SHP77 treated with DMSO at 0.1 percent for 48 hours (cell line): ENCODE measurements around the gene GPAT3.
A peak's percentile ranks its signal among the peaks of the same experiment; 100 is the strongest.
"Not testable (repeated sequence)": the region's sequence is repeated elsewhere in the genome, so short reads cannot be mapped to it uniquely, and the experiment has no call there.

Experiments
- DNase-seq: peaks from one replicate; lab custom pipeline; 2025; lab: John Stamatoyannopoulos, UW

GPAT3 gene

GRCh38 chr4:83604321-83604720 is 68.4 kb downstream of the GPAT3 start:
- DNase-seq = no peak

- no peak for DNase-seq
Observed at GRCh38 chr4:83605210-83605609, 69.3 kb downstream of the GPAT3 start.

GRCh38 chr4:83605744-83606172 is 69.8 kb downstream of the GPAT3 start:
- DNase-seq = no peak

GRCh38 chr4:83606460-83606859 is 70.6 kb downstream of the GPAT3 start:
- DNase-seq = no peak

GRCh38 chr4:83606898-83607297 is 71.0 kb downstream of the GPAT3 start:
- DNase-seq = no peak

- no peak for DNase-seq
Observed at GRCh38 chr4:83609365-83609764, 73.5 kb downstream of the GPAT3 start.

- no peak for DNase-seq
Observed at GRCh38 chr4:83610729-83611128, 74.8 kb downstream of the GPAT3 start.

- DNase-seq = no peak
Observed at GRCh38 chr4:83613023-83613422, 77.1 kb downstream of the GPAT3 start.

- no peak for DNase-seq
Observed at GRCh38 chr4:83613994-83614393, 78.1 kb downstream of the GPAT3 start.

- no peak for DNase-seq
Observed at GRCh38 chr4:83616252-83616651, 80.3 kb downstream of the GPAT3 start.

- DNase-seq = no peak
Observed at GRCh38 chr4:83617371-83618035, 81.6 kb downstream of the GPAT3 start.

GRCh38 chr4:83618431-83618830 is 82.5 kb downstream of the GPAT3 start:
- no peak for DNase-seq

- no peak for DNase-seq
Observed at GRCh38 chr4:83618991-83619645, 83.2 kb downstream of the GPAT3 start.

GRCh38 chr4:83622127-83622526 is 86.2 kb downstream of the GPAT3 start:
- not testable (repeated sequence) for DNase-seq

- DNase-seq = no peak
Observed at GRCh38 chr4:83625821-83626220, 89.9 kb downstream of the GPAT3 start.

GRCh38 chr4:83626245-83626836 is 90.4 kb downstream of the GPAT3 start:
- DNase-seq = no peak

GRCh38 chr4:83629945-83630721 is 94.2 kb downstream of the GPAT3 start:
- DNase-seq = no peak

GRCh38 chr4:83631066-83631465 is 95.2 kb downstream of the GPAT3 start:
- DNase-seq = no peak

- DNase-seq = no peak
Observed at GRCh38 chr4:83636930-83637329, 101.0 kb downstream of the GPAT3 start.

- DNase-seq = peak; percentile 18
Observed at GRCh38 chr4:83639849-83640493, 104.1 kb downstream of the GPAT3 start.

- DNase-seq = no peak
Observed at GRCh38 chr4:83643036-83643435, 107.1 kb downstream of the GPAT3 start.
